Omental fat pad (tissue), 4 donors: ENCODE data around the gene INSIG1. TPM values are rescaled to one million over a fixed set of nuclear protein-coding genes. Genes with fewer than 3 reads are reported as not detected.

Source experiments
- ATAC-seq: fragments of 150-250 bp; one replicate; pipeline ENCODE4 v1.9.1; 2016; ENCODE audit warnings: mild to moderate bottlenecking, moderate library complexity; ENCODE audit not compliant: low FRiP score
- DNase-seq: peaks from one replicate; pipeline ENCODE4 v3.0.0-alpha.2; 2019; ENCODE audit warnings: low spot score
- CTCF ChIP-seq, 3 donors: fragments of 450-650 bp; IDR thresholded peaks; one replicate each; pipeline ENCODE4 v1.5.1; 2016 to 2017; ENCODE audit warnings: antibody characterized with exemption in 3 of 3, mild to moderate bottlenecking in 3 of 3, moderate library complexity in 2 of 3
- total RNA-seq, 4 donors: library from RNA; depleted of rRNA; stranded (reverse); fragments of >200 nt; gene quantifications; one replicate each; pipeline ENCODE4 v1.1.0, GENCODE V29; 2016

The INSIG1 gene
- total RNA-seq, 4 donors from 2014 or later = 85.6 to 244 (median 107) TPM

GRCh38 chr7:155355176-155355575 is 57.5 kb downstream of the INSIG1 start:
- TF ChIP-seq CTCF (IDR thresholded peaks at IDR 0.05) = no peak
- ATAC-seq (no peak), DNase-seq (no peak)

- TF ChIP-seq CTCF (IDR thresholded peaks at IDR 0.05) = no peak
- DNase-seq (no peak), ATAC-seq (no peak)
Measured at GRCh38 chr7:155355745-155356144, 58.1 kb downstream of the INSIG1 start.

GRCh38 chr7:155356323-155357105 is 58.8 kb downstream of the INSIG1 start:
- no peak for DNase-seq
- no peak for ATAC-seq
- no peak for TF ChIP-seq CTCF (IDR thresholded peaks at IDR 0.05)

DNA sequence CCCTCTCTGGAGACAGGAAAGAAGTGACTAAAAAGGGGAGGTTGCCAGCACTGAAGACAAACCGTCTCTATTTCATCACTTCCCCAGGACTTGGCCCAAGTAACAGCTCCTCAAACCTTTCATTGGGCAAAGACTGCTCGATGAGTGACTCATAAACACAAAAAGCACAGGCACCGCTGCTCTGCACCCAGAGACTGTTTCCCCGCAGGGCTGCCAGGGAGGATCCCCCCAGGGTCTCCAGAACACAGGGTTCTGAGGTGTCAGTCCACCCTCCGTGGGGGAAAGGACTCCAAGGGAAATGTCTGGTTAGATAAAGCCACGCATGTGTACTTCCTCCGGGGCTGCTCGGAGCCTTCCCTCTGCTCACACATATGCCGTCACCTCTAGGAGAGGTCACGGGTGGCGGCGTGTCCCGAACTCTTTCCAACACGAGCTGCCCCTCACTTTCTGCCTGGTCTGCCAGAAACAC is 59.9 kb downstream of the INSIG1 start:
- DNase-seq (no peak), ATAC-seq (peak; percentile 15)
- TF ChIP-seq CTCF (IDR thresholded peaks at IDR 0.05) = no peak

- ATAC-seq (no peak), DNase-seq (no peak)
- TF ChIP-seq CTCF (IDR thresholded peaks at IDR 0.05) = no peak
Measured at GRCh38 chr7:155358066-155358947, 60.6 kb downstream of the INSIG1 start.

DNA sequence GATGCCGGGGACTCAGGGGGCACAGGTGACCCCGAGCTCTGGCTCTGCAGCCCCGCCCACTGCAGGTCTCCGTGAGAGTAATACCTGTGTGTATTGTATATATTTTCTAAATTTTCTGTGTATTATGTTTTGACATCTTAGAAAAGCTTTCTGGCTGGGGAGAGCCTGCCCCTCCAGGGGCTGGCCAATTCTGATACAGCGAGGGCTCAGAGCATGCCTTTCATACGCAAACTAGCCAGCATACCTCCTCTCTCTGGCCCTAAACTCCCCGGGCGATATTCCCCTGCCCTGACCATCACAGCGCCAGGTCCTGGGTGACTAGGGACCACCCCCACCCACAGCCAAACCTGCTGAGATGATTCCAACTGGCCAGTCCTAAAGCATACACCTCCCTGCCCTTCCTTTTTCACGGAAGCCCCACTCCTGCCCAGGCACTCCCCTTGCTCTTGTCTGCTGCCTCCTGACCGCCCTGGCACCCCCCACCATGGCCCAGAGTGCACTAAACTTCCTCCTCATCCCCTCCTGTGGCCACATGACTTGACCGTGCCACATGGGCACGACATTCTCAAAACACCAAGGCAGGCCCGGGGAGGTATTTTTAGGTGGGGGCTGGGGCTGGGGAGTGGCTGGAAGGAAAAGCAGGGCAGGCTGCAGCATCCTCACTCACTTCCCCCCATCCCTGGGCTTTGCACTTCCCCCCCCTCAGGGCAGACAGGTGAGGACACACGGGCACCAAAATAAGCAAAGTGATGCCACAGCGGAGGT is 61.5 kb downstream of the INSIG1 start:
- TF ChIP-seq CTCF (IDR thresholded peaks at IDR 0.05) = no peak
- no peak for ATAC-seq
- no peak for DNase-seq

Other genes starting within 250 kb of the INSIG1 start
- not detected for gene HTR5A, start 227.6 kb upstream of the INSIG1 start, total RNA-seq
- under 1 TPM in 2 of 4 donors, not detected in 2; 0.09 to 0.12 TPM for gene EN2, start 160.3 kb downstream of the INSIG1 start, total RNA-seq
- gene CNPY1, start 248.7 kb downstream of the INSIG1 start, total RNA-seq = not detected